Mucosa of rectum (tissue), 2 donors: ENCODE data around the gene SGPL1.
A peak's percentile ranks its signal among the peaks of the same experiment; 100 is the strongest.

ENCODE experiments used
- H3K27ac ChIP-seq, 2 donors: one replicate each; pipeline ENCODE4 v1.7.0; 2013; ENCODE audit warnings: inconsistent platforms in 2 of 2, low read depth in 2 of 2, low read length in 2 of 2
- H3K27me3 ChIP-seq, 2 donors: one replicate each; pipeline ENCODE4 v1.7.0; 2013; ENCODE audit warnings: low read length in 2 of 2; ENCODE audit not compliant: control insufficient read depth in 2 of 2, insufficient read depth in 2 of 2
- H3K36me3 ChIP-seq, 2 donors: one replicate each; pipeline ENCODE4 v1.7.0; 2013; ENCODE audit warnings: low read length in 2 of 2; ENCODE audit not compliant: control insufficient read depth in 2 of 2, insufficient read depth in 2 of 2
- H3K4me1 ChIP-seq, 2 donors: one replicate each; pipeline ENCODE4 v1.7.0; 2013; ENCODE audit warnings: low read length in 2 of 2, mild to moderate bottlenecking in 1 of 2; ENCODE audit not compliant: control insufficient read depth in 2 of 2, insufficient read depth in 2 of 2
- H3K4me3 ChIP-seq, 2 donors: one replicate each; pipeline ENCODE4 v1.7.0; 2013; ENCODE audit warnings: low read length in 2 of 2
- H3K9ac ChIP-seq, 2 donors: one replicate each; pipeline ENCODE4 v1.7.0; 2013; ENCODE audit warnings: low read length in 2 of 2, low read depth in 1 of 2, mild to moderate bottlenecking in 1 of 2
- H3K9me3 ChIP-seq, 2 donors: one replicate each; pipeline ENCODE4 v1.7.0; 2013; ENCODE audit warnings: low read length in 2 of 2; ENCODE audit not compliant: control insufficient read depth in 2 of 2
- donor health status: healthy.
- donor health status: Normal muscosa, but diverticular disease.

Gene SGPL1

DNA sequence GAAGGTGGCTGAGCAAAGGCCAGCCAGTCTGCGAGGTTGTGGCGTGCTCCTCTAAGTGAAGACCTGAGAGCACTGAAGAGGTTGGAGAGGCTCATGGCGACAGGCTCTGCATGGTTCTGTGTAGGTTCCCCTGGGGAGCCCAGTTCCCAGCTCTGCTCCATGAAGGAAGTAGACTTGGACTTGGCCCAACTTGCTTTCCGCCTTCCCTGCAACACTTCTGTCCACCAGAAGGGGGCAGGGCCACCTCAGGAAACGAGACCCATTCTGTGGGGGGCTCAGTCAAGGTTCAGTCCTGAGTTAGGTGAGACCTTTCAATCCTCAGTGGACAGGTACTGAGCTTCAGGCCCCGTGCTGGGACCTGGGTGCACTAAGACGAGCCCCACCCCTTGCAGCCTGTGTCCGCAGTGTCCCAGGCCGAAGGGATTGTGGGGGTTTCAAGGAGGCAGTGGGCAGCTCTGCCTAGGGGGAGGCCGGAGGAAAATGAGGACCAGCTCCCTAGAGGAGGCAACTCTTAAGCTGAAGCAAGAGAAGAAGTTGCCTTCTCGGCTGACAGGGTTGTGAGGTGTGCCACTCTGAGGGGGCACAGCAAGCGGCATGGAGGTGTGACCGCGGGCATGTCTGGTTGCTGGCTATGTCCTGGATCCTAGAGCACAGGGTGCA is 87.6 kb downstream of the SGPL1 start:
- Histone ChIP-seq H3K27me3 (no peaks in the 10 kb centered on the region), H3K4me3 (no peak overlapping the region), H3K4me1 (peaks cover 6 to 15% of the 10 kb centered on the region in 2 donors)

DNA sequence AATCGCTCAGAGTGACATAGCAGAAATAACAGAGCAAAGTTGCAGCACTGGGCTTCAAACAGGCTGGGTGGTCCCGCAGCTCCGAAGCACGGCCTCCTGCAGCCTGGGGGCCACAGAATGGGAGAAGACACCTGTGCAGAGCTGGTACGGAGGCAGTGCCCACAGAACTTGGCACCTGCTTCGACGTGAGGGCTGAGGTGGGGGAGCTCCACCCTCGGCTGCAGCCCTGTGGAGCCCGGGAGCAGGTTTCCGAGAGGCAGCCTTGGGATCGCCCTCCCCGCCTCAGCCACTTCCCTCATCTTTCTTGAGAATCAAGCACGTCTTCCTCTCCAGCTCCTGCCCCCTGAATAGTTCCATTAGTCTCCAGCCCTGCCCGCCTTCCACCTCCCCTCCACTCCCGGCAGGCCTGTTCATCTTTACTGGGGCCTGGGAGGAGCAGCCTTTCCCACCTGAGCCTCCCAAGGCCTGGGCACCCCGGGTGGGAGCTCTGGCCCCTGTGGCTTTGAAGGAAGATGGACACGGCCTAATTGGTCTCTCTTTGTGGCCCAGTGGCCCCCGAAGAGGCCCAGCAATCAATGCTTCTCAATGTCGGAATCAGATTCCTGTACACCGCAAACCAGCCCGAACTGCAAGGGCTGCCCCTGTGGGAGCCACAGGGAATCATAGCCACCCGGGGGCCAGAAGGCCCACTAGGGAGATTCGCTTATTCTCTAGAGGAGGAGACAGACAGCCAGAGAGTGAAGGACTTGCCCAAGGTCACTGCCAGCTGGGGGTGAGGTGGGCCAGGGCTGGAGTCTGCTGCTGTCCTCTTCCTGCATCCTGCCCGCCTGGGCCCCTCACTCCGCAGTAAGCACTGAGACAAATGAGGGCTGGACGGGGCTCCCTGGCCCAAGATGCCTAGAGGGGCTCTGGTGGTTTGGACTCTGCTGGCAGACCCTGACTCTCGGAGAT is 89.6 kb downstream of the SGPL1 start:
- H3K27me3 ChIP-seq: no peaks in the 10 kb centered on the region
- no peak overlapping the region for H3K9ac ChIP-seq
- H3K4me3 ChIP-seq: no peak overlapping the region
- no peaks in the 10 kb centered on the region for H3K9me3 ChIP-seq
- peaks cover 6 to 15% of the 10 kb centered on the region in 2 donors for H3K4me1 ChIP-seq
- no peaks in the 10 kb centered on the region for H3K36me3 ChIP-seq
- H3K27ac ChIP-seq: no peak overlapping the region

More for the DNA sequence above, 87.6 kb downstream of the SGPL1 start:
- no peaks in the 10 kb centered on the region for H3K36me3 ChIP-seq
- H3K9ac ChIP-seq: no peak overlapping the region
- H3K9me3 ChIP-seq: no peaks in the 10 kb centered on the region
- H3K27ac ChIP-seq: no peak overlapping the region

DNA sequence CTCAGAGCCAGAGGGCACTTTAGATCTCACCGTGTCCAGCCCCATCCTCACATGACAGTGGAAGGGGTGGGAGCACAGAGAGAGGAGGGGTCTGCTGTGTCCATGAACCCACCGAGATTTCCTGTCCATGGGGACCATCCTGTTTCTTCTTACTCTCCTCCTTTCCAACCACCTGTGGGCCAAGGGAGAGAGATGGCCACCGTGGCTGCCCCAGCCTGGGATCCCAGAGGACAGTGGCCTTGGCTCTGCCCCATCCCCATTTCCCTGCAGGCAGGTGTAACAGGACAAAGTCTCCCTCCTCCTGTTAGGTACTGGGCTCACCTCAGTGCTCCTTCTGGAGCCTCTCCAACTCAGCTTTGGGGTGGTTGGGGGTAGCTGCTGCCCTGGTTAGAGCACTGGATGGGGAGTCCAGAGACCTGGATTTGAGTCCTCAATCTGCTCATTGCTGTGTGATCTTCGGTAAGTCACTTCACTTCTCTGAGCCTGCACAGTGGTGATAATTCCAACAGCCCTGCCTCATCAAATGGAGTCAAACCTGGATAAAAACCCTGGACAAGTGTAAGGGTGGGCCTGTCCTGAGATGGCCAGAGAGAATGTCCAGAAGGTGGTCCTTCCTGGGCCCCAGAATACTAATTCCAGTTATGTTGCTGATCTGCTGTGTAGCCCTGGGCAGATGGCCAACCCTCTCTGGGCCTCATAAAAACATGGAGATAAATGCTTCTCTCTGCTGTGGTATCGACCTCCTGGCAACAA is 90.5 kb downstream of the SGPL1 start:
- no peaks in the 10 kb centered on the region for H3K27me3 ChIP-seq
- no peaks in the 10 kb centered on the region for H3K9me3 ChIP-seq
- H3K36me3 ChIP-seq: no peaks in the 10 kb centered on the region
- H3K4me3 ChIP-seq: no peak overlapping the region
- H3K9ac ChIP-seq: no peak overlapping the region
- peaks cover 6 to 15% of the 10 kb centered on the region in 2 donors for H3K4me1 ChIP-seq
- H3K27ac ChIP-seq: no peak overlapping the region

GRCh38 chr10:70906953-70907636 is 91.3 kb downstream of the SGPL1 start:
- no peaks in the 10 kb centered on the region for H3K36me3 ChIP-seq
- no peaks in the 10 kb centered on the region for H3K27me3 ChIP-seq
- H3K9ac ChIP-seq: peak overlapping the region in 1 of 2 donors; percentile 21
- H3K9me3 ChIP-seq: no peaks in the 10 kb centered on the region
- no peak overlapping the region for H3K27ac ChIP-seq
- peaks cover 6 to 15% of the 10 kb centered on the region in 2 donors for H3K4me1 ChIP-seq
- H3K4me3 ChIP-seq: no peak overlapping the region

- Histone ChIP-seq H3K36me3 (no peaks in the 10 kb centered on the region), H3K27me3 (no peaks in the 10 kb centered on the region), H3K4me3 (no peak overlapping the region), H3K27ac (no peak overlapping the region), H3K9me3 (no peaks in the 10 kb centered on the region), H3K4me1 (peaks cover 6 to 15% of the 10 kb centered on the region in 2 donors), H3K9ac (no peak overlapping the region)
These were observed 92.1 kb downstream of the SGPL1 start for GRCh38 chr10:70907637-70908405.

DNA sequence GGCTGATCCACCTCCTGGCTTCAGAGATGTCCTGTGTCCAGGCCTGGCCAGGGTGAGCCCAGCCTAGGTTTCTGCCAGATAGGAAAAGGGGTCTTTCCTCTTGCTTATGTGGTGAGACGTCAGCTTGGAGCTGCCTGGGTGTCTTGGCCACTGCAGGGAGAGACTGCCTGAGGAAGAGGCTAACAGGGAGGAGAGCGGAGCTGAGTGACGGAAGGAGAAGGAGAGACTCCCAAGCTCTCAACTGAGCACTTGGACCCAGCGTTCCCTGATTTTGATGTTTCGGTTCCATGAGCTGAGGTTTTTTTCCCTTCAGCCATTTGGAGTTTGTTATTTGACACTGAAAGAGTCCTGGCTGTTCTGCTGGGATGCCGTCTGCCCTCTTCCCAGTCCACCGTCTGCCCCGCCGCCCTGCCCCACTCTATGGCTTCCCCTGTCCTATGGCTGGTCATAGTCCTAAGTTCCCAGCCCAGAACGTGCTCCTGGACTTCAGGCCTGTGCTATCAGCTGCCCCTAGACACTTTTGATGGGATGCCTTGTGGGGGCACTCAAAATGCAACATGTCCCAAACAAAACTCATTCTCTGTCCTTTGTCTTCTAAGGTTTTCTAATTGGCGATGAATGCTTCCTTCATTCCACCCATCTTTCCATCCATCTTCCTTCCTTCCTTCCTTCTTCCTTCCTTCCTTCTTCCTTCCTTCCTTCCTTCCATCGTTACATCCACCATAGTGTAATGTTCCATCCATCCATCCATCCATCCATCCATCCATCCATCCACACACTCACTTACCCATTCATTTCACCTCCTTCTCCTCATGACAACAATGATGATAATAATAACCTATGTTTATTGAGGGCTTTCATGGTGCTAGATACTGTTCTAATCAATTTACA is 92.9 kb downstream of the SGPL1 start:
- Histone ChIP-seq H3K9ac (no peak overlapping the region), H3K9me3 (no peaks in the 10 kb centered on the region)

DNA sequence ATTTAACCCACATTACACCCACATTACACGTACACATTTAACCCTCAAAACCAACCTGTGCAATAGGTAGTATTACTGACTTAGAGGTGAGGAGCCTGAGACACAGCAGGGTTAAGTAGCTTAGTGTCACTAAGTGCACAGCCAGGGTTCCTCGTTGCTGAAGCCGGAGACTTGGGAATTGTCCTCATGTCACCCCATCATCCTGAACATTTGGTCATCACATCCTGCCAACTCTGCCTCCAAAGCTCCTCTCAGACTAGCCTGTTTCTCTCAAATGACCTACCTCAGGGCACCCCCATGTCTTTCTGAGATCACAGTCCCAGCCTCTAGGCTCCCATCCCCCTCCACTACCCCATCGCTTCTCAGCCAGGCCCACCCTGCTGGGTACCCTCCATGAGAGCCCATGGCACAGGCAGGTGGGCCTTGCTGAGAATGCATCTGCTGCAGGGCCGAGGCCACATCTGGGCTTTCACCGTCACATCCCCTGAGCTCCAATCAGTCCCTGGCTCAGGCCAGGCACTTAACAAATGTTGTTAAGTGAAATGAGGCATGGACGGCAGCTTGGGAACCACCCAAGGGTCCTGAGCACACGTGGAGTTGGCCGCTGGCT is 93.7 kb downstream of the SGPL1 start:
- H3K9ac ChIP-seq: no peak overlapping the region
- no peaks in the 10 kb centered on the region for H3K27me3 ChIP-seq
- no peak overlapping the region for H3K4me3 ChIP-seq
- H3K4me1 ChIP-seq: peaks cover 6 to 15% of the 10 kb centered on the region in 2 donors
- no peaks in the 10 kb centered on the region for H3K36me3 ChIP-seq
- no peaks in the 10 kb centered on the region for H3K9me3 ChIP-seq
- no peak overlapping the region for H3K27ac ChIP-seq

More for the DNA sequence above, 92.9 kb downstream of the SGPL1 start:
- Histone ChIP-seq H3K27ac (no peak overlapping the region), H3K36me3 (no peaks in the 10 kb centered on the region), H3K4me1 (peaks cover 6 to 15% of the 10 kb centered on the region in 2 donors), H3K4me3 (no peak overlapping the region), H3K27me3 (no peaks in the 10 kb centered on the region)

DNA sequence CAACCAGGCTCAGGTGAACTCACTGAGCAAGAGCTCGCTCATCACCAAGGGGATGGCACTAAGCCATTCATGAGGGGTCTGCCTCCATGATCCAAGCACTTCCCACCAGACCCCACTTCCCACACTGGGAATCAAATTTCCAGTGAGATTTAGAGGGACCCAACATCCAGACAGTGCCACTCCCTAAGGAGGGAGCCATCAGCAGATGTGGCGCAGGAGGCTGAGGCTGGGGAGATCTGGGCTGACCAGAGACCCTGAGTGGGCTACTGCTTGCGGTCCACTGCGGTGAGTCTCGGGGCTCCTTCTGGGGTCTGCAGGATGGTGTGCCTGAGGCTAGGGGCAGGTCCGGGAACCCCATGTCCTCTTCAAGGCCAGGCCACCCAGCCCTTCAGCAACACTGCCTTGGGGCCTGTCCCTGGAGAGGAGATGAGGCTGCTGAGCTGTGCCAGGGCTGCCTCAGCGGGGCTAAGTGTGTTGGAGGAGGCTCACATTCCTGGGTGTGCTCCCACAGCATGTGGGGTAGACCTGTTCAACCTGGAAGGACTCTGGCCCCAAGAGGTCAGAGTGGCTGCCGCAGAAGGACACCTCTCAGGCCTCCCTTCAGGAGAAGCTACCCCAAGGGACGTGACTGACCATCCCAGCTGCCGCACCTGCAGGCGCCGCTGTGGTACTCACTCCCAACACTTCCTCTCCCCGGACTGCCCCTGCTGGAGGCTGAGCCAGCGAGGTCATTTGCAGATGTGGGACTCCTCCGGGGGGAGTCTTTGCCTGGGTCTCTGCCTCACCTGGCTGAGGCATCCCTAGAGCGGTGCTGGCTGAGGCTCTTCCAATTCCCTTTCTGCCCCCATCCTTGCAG is 95.0 kb downstream of the SGPL1 start:
- H3K27me3 ChIP-seq: no peaks in the 10 kb centered on the region
- H3K36me3 ChIP-seq: no peaks in the 10 kb centered on the region
- H3K27ac ChIP-seq: no peak overlapping the region
- H3K4me1 ChIP-seq: peaks cover 6 to 15% of the 10 kb centered on the region in 2 donors
- H3K9me3 ChIP-seq: no peaks in the 10 kb centered on the region
- no peak overlapping the region for H3K9ac ChIP-seq
- H3K4me3 ChIP-seq: no peak overlapping the region
